K562 (cell line): ENCODE data around the gene CACNG7. TPM values are rescaled to one million over a fixed set of nuclear protein-coding genes. Genes with fewer than 3 reads are reported as not detected.

Experiments
- CBFA2T3 ChIP-seq: fragments of 450-650 bp; IDR thresholded peaks from 2 replicates; pipeline ENCODE4 v1.6.1; 2017
- EP400 ChIP-seq: fragments of 450-650 bp; IDR thresholded peaks from 2 replicates; pipeline ENCODE4 v1.6.1; 2017; ENCODE audit warnings: antibody characterized with exemption, mild to moderate bottlenecking, moderate library complexity
- HDAC1 ChIP-seq, 2 experiments: fragments of 450-650 bp; IDR thresholded peaks; 2 replicates each; pipeline ENCODE4 v1.6.1; 2016 to 2017; ENCODE audit warnings: inconsistent platforms in 1 of 2, mild to moderate bottlenecking in 1 of 2, moderate library complexity in 1 of 2
- RAD51 ChIP-seq: fragments of 450-650 bp; IDR thresholded peaks from 2 replicates; pipeline ENCODE4 v1.7.1; 2016; ENCODE audit warnings: low read depth, mild to moderate bottlenecking, borderline replicate concordance
- XRCC4 ChIP-seq: IDR thresholded peaks from one replicate; pipeline ENCODE4 v1.6.1; 2011; ENCODE audit not compliant: insufficient read depth, insufficient read length; ENCODE audit errors: extremely low read depth
- ZFX ChIP-seq: sonication (generic); formaldehyde crosslinking; IDR thresholded peaks from 2 replicates; pipeline ENCODE4 v1.8.0; 2022; ENCODE audit warnings: mild to moderate bottlenecking, missing genetic modification reagents, moderate library complexity
- ZNF165 ChIP-seq: fragments of 250-450 bp; sonication (Bioruptor Pico); IDR thresholded peaks from 2 replicates; pipeline ENCODE4 v1.4.0; 2020; ENCODE audit warnings: borderline replicate concordance
- ZNF311 ChIP-seq: fragments of 250-450 bp; sonication (Bioruptor Pico); IDR thresholded peaks from 2 replicates; pipeline ENCODE4 v1.4.0; 2020; ENCODE audit warnings: mild to moderate bottlenecking, moderate library complexity
- ZNF384 ChIP-seq: IDR thresholded peaks from 2 replicates; pipeline ENCODE4 v1.6.1; 2012; ENCODE audit warnings: low read depth, low read length, improper control_type of control experiment
- ZZZ3 ChIP-seq: fragments of 450-650 bp; IDR thresholded peaks from 2 replicates; pipeline ENCODE4 v1.6.1; 2016; ENCODE audit warnings: antibody characterized with exemption, mild to moderate bottlenecking, moderate library complexity
- polyA plus RNA-seq, 8 experiments: library from polyadenylated mRNA; depleted of rRNA in 4 of 8; stranded (reverse) in 5 of 8; unstranded in 3 of 8; fragments of >200 nt; fragmentation: Nextera tagmentation in 2 of 8; fragmentation: Illumina TruSeq in 1 of 8; extraction: Ambion mirVana in 2 of 8; extraction: Trizol in 1 of 8; gene quantifications; 2 replicates each; pipeline versions ENCODE4 v1.2.1 to v1.2.3, GENCODE V29; 2011 to 2014; ENCODE audit warnings: inconsistent platforms in 1 of 8, missing spikeins in 1 of 8
- total RNA-seq, 7 experiments: library from RNA; depleted of rRNA in 6 of 7; stranded (reverse); fragments of >200 nt in 6 of 7; fragmentation: Illumina TruSeq in 2 of 7; extraction: Trizol in 2 of 7; gene quantifications; 2 replicates each; pipeline versions ENCODE4 v1.2.1 to v1.2.3, GENCODE V29; 2011 to 2021; ENCODE audit warnings: low replicate concordance in 1 of 7
- TF ChIP-seq, protein P1 (sequence below), 2 experiments: fragments of 150-350 bp in 1 of 2; IDR thresholded peaks; 2 replicates each; pipeline ENCODE4 v1.6.1; 2012 to 2016; ENCODE audit warnings: low read depth in 2 of 2, low read length in 2 of 2, mild to moderate bottlenecking in 1 of 2, moderate library complexity in 1 of 2
- TF ChIP-seq, protein P2 (sequence below): fragments of 250-450 bp; sonication (Bioruptor Pico); IDR thresholded peaks from 2 replicates; pipeline ENCODE4 v1.8.0; 2021; ENCODE audit warnings: borderline replicate concordance, mild to moderate bottlenecking, moderate library complexity; ENCODE audit not compliant: poor library complexity, severe bottlenecking
- TF ChIP-seq, protein P3 (sequence below), 2 experiments: fragments of 450-650 bp in 1 of 2; sonication (generic) in 1 of 2; formaldehyde crosslinking; conservative IDR thresholded peaks; 2 replicates each; pipeline versions ENCODE4 v1.4.0 to v1.8.1; 2020 to 2022; ENCODE audit warnings: mild to moderate bottlenecking in 1 of 2, missing genetic modification reagents in 1 of 2
- TF ChIP-seq, protein P4 (sequence below), 2 experiments: fragments of 450-650 bp; conservative IDR thresholded peaks; 2 replicates each; pipeline ENCODE4 v1.6.1; 2017; ENCODE audit warnings: mild to moderate bottlenecking in 2 of 2, moderate library complexity in 2 of 2
- TF ChIP-seq, protein P5 (sequence below): fragments of 450-650 bp; IDR thresholded peaks from 2 replicates; pipeline ENCODE4 v1.6.1; 2017; ENCODE audit warnings: antibody characterized with exemption, mild to moderate bottlenecking

Gene CACNG7
- total and polyA plus RNA-seq, 9 of the 15 experiments (the other 6 are each of a cell fraction or from before 2014, with no cell fraction given): not detected

DNA sequence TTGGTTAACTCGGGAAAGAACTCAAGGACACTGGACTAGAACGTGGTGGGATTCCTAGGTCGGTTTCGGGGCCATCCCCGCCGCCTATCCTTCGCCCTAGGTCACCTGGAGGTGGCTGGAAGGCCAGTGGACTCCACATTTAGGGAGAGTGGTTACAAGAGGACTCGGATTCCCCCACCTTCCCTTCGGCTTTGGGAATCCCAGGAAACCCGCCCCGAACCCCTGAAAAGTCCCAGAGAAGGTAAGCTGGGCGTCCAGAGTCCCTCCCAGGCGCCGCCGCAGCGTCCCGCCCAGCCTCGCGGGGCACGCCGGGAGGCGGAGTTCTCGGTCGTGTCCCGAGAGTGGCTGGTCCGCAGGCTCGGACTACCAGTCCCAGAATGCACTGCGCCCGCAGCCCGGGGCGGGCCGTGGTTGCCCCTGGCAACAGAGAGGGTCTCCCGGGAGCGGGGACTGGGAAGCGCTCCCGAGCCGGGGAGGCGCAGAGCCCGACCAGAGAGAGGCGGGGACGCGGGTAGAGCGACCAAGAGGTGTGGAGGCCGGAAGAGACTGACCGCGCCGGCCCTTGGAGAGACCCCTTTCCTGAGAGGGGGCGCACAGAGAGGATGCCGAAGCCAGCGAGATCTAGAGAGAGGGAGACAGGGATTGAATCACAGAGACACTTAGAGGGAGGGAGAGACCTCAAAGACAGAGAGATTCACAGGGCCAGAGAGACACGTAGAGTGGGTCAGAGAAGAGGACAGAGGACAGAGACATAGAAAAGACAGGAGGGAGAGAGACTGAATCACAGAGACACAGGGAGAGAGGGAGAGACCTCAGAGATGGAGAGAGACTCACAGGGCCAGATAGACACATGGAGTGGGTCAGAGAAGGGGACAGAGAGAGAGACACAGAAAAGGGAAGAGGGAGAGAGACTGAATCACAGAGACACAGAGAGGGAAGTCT lies 29.7 kb upstream of the CACNG7 start (continued):
- no peak for TF ChIP-seq ZNF165 (CRISPR knock-in tag)
- no peak for TF ChIP-seq CBFA2T3
- TF ChIP-seq, protein P1, sequence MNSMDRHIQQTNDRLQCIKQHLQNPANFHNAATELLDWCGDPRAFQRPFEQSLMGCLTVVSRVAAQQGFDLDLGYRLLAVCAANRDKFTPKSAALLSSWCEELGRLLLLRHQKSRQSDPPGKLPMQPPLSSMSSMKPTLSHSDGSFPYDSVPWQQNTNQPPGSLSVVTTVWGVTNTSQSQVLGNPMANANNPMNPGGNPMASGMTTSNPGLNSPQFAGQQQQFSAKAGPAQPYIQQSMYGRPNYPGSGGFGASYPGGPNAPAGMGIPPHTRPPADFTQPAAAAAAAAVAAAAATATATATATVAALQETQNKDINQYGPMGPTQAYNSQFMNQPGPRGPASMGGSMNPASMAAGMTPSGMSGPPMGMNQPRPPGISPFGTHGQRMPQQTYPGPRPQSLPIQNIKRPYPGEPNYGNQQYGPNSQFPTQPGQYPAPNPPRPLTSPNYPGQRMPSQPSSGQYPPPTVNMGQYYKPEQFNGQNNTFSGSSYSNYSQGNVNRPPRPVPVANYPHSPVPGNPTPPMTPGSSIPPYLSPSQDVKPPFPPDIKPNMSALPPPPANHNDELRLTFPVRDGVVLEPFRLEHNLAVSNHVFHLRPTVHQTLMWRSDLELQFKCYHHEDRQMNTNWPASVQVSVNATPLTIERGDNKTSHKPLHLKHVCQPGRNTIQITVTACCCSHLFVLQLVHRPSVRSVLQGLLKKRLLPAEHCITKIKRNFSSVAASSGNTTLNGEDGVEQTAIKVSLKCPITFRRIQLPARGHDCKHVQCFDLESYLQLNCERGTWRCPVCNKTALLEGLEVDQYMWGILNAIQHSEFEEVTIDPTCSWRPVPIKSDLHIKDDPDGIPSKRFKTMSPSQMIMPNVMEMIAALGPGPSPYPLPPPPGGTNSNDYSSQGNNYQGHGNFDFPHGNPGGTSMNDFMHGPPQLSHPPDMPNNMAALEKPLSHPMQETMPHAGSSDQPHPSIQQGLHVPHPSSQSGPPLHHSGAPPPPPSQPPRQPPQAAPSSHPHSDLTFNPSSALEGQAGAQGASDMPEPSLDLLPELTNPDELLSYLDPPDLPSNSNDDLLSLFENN (IDR thresholded peaks at IDR 0.05; ENCODE audit: low read depth in 2 of 2, low read length in 2 of 2): no peak
- TF ChIP-seq EP400: no peak
- TF ChIP-seq XRCC4: no peak
- TF ChIP-seq, protein P2, sequence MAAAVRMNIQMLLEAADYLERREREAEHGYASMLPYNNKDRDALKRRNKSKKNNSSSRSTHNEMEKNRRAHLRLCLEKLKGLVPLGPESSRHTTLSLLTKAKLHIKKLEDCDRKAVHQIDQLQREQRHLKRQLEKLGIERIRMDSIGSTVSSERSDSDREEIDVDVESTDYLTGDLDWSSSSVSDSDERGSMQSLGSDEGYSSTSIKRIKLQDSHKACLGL (CRISPR knock-in tag): no peak
- TF ChIP-seq RAD51: no peak
- TF ChIP-seq ZZZ3: no peak
- TF ChIP-seq, protein P3, sequence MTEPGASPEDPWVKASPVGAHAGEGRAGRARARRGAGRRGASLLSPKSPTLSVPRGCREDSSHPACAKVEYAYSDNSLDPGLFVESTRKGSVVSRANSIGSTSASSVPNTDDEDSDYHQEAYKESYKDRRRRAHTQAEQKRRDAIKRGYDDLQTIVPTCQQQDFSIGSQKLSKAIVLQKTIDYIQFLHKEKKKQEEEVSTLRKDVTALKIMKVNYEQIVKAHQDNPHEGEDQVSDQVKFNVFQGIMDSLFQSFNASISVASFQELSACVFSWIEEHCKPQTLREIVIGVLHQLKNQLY (CRISPR knock-in tag; conservative IDR thresholded peaks at IDR 0.05): no peak
- no peak for TF ChIP-seq ZFX
- TF ChIP-seq, protein P4, sequence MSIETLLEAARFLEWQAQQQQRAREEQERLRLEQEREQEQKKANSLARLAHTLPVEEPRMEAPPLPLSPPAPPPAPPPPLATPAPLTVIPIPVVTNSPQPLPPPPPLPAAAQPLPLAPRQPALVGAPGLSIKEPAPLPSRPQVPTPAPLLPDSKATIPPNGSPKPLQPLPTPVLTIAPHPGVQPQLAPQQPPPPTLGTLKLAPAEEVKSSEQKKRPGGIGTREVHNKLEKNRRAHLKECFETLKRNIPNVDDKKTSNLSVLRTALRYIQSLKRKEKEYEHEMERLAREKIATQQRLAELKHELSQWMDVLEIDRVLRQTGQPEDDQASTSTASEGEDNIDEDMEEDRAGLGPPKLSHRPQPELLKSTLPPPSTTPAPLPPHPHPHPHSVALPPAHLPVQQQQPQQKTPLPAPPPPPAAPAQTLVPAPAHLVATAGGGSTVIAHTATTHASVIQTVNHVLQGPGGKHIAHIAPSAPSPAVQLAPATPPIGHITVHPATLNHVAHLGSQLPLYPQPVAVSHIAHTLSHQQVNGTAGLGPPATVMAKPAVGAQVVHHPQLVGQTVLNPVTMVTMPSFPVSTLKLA (conservative IDR thresholded peaks at IDR 0.05): no peak
- TF ChIP-seq, protein P5, sequence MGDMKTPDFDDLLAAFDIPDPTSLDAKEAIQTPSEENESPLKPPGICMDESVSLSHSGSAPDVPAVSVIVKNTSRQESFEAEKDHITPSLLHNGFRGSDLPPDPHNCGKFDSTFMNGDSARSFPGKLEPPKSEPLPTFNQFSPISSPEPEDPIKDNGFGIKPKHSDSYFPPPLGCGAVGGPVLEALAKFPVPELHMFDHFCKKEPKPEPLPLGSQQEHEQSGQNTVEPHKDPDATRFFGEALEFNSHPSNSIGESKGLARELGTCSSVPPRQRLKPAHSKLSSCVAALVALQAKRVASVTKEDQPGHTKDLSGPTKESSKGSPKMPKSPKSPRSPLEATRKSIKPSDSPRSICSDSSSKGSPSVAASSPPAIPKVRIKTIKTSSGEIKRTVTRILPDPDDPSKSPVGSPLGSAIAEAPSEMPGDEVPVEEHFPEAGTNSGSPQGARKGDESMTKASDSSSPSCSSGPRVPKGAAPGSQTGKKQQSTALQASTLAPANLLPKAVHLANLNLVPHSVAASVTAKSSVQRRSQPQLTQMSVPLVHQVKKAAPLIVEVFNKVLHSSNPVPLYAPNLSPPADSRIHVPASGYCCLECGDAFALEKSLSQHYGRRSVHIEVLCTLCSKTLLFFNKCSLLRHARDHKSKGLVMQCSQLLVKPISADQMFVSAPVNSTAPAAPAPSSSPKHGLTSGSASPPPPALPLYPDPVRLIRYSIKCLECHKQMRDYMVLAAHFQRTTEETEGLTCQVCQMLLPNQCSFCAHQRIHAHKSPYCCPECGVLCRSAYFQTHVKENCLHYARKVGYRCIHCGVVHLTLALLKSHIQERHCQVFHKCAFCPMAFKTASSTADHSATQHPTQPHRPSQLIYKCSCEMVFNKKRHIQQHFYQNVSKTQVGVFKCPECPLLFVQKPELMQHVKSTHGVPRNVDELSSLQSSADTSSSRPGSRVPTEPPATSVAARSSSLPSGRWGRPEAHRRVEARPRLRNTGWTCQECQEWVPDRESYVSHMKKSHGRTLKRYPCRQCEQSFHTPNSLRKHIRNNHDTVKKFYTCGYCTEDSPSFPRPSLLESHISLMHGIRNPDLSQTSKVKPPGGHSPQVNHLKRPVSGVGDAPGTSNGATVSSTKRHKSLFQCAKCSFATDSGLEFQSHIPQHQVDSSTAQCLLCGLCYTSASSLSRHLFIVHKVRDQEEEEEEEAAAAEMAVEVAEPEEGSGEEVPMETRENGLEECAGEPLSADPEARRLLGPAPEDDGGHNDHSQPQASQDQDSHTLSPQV: peak; percentile 56; the same call in 1 of the 2 replicates
- TF ChIP-seq ZNF384: no peak
- no peak for TF ChIP-seq ZNF311 (CRISPR knock-in tag)
- TF ChIP-seq HDAC1 (IDR thresholded peaks at IDR 0.05): no peak
